Urinary bladder (tissue), 4 donors: ENCODE data around the gene ELN. TPM values are rescaled to one million over a fixed set of nuclear protein-coding genes. Genes with fewer than 3 reads are reported as not detected.

Experiments
- DNase-seq: peaks from one replicate; pipeline ENCODE4 v3.0.0-alpha.2; 2015; ENCODE audit errors: extremely low spot score
- H3K27ac ChIP-seq: one replicate; pipeline ENCODE4 v1.5.1; 2013; ENCODE audit warnings: low read depth, mild to moderate bottlenecking, moderate library complexity
- H3K36me3 ChIP-seq: one replicate; pipeline ENCODE4 v1.6.1; 2013; ENCODE audit warnings: mild to moderate bottlenecking, moderate library complexity; ENCODE audit not compliant: insufficient read depth
- H3K4me1 ChIP-seq: one replicate; pipeline ENCODE4 v1.6.1; 2013; ENCODE audit warnings: mild to moderate bottlenecking, moderate library complexity; ENCODE audit not compliant: insufficient read depth
- H3K4me3 ChIP-seq: one replicate; pipeline ENCODE4 v1.5.1; 2013; ENCODE audit warnings: low read depth, low read length
- WGBS: extraction: QIAGEN DNeasy Blood & Tissue Kit; methylation state at CpG from one replicate; pipeline ENCODE4 v1.1.7; 2013; 5-methylcytosine and 5-hydroxymethylcytosine counted together
- polyA plus RNA-seq: library from polyadenylated mRNA; stranded (reverse); fragments of 200-250 nt; gene quantifications from one replicate; pipeline ENCODE4 v1.2.3, GENCODE V29; 2013
- total RNA-seq: library from RNA; depleted of rRNA; stranded (reverse); fragments of >200 nt; gene quantifications from one replicate; pipeline ENCODE4 v1.2.3, GENCODE V29; 2014
- donor health status: healthy with polysubstance abuse.
- donor health status: healthy.

Gene ELN
- total and polyA plus RNA-seq, 2 donors = 191 to 483 TPM

DNA sequence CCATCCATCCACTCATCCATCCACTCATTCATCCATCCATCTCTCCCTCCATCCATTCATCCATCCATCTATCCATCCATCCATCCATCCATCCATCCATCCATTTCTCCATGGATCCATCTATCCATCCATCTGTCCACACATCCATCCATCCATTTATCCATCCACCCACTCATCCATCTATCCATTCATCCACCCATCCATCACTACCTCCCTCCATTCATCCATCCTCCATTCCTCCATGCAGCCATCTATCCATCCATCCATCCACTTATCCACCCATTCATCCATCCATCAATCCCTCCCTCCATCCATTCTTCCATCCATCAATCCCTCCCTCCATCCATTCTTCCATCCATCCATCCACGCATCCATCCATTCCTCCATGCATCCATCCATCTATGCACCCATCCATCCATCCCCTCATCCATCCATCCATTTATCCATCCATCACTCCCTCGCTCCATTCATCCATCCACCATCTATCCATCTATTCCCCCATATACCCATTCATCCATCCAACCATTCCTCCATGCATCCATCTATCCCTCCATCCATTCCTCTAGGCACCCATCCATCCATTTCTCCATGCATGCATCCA lies 21.1 kb downstream of the ELN start:
- DNase-seq = no peak
- Histone ChIP-seq H3K4me1 (no peaks in the 10 kb centered on the region), H3K27ac (no peak overlapping the region), H3K4me3 (no peak overlapping the region), H3K36me3 (no peaks in the 10 kb centered on the region)
- 100% methylated on average over 2 of the region's 2 CpGs for WGBS

DNA sequence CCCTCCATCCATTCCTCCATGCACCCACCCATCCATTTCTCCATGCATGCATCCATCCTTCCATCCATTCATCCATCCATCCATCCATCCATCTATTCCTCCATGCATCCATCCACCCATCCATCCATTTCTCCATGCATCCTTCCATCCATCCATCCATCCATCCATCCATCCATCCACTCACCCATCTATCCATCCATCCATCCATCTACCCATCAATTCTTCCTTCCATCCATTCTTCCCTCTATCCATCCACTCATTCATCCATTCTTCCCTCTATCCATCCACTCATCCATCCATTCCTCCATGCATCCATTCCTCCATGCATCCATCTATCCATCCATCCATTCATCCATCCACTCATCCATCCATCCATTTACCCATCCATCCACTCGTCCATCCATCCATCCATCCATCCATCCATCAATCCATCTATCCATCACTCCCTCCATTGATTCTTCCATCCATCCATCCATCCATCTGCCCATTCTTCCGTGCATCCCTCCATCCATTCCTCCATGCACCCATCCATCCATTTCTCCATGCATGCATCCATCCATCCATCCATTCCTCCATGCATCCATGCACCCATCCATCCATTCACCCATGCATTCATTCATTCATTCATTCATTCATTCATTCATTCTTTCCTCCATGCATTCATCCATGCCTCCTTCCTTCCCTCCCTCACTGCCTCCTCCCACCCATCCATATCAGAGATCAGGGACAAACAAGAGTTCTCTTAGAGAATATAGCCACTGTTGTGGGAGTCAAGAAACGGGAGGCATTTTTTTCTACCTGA lies 22.2 kb downstream of the ELN start:
- Histone ChIP-seq H3K4me1 (no peaks in the 10 kb centered on the region), H3K4me3 (no peak overlapping the region), H3K27ac (no peak overlapping the region), H3K36me3 (no peaks in the 10 kb centered on the region)
- no peak for DNase-seq
- WGBS = 91% methylated on average over 3 of the region's 3 CpGs

- DNase-seq = no peak
- Histone ChIP-seq H3K4me3 (no peak overlapping the region), H3K4me1 (no peaks in the 10 kb centered on the region), H3K36me3 (no peaks in the 10 kb centered on the region), H3K27ac (no peak overlapping the region)
- 50% methylated on average over 10 of the region's 10 CpGs for WGBS
These were observed 23.2 kb downstream of the ELN start for GRCh38 chr7:74051193-74051592.

- WGBS = 70% methylated on average over 16 of the region's 16 CpGs
- no peak for DNase-seq
- Histone ChIP-seq H3K4me3 (no peak overlapping the region), H3K36me3 (no peaks in the 10 kb centered on the region), H3K27ac (no peak overlapping the region), H3K4me1 (no peaks in the 10 kb centered on the region)
These were observed 23.8 kb downstream of the ELN start for GRCh38 chr7:74051629-74052410.

DNA sequence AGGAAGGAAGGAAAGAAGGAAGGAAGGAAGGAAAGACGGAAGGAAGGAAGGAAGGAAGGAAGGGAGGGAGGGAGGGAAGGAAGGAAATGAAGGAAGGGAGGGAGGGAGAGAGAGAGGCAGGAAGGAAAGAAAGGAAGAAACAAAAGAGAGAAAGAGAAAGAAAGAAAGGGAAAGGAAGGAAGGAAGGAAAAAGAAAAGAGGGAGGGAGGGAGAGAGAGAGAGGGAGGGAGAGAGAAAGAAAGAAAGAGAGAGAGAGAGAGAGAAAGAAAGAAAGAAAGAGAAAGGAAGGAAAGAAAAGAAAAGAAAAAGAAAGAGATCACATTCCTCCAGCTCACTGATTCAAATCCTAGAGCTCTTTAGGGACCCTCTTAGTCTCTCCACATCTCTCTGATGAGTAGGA lies 24.7 kb downstream of the ELN start:
- no peak overlapping the region for H3K4me3 ChIP-seq
- no peaks in the 10 kb centered on the region for H3K4me1 ChIP-seq
- DNase-seq = no peak
- no peaks in the 10 kb centered on the region for H3K36me3 ChIP-seq
- no peak overlapping the region for H3K27ac ChIP-seq
- WGBS = 92% methylated on average over 1 of the region's 1 CpG

DNA sequence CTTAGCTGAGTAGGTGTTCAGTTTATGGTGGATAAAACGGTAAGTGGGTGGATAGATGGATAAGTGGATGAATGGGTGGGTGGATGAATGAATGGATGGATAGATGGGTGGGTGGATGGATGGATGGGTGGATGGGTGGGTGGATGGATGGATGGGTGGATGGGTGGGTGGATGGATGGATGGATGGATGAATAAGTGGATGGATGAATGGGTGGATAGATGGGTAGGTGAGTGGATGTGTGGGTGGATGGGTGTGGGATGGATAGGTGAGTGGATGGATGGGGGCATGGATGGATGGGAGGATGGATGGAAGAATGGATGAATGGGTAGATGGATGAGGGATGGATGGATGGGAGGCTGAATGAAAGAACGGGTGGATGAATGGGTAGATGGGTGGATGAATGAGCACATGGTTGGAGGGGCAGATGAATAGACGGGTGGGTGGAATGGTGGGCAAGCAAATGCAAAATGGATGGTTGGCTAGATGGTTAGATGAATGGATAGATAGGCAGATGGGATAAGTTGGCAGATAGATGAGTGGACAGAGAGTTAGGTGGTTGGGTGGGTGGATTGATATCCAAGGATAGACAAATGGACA lies 25.7 kb downstream of the ELN start:
- Histone ChIP-seq H3K4me3 (no peak overlapping the region), H3K36me3 (no peaks in the 10 kb centered on the region)
- WGBS = 96% methylated on average over 3 of the region's 3 CpGs

GRCh38 chr7:74056096-74056915 lies 28.3 kb downstream of the ELN start:
- 88% methylated on average over 26 of the region's 26 CpGs for WGBS
- Histone ChIP-seq H3K4me3 (no peak overlapping the region), H3K4me1 (no peaks in the 10 kb centered on the region), H3K36me3 (no peaks in the 10 kb centered on the region), H3K27ac (no peak overlapping the region)
- DNase-seq = no peak

More for the DNA sequence above, 25.7 kb downstream of the ELN start:
- Histone ChIP-seq H3K27ac (no peak overlapping the region), H3K4me1 (no peaks in the 10 kb centered on the region)
- DNase-seq = no peak

DNA sequence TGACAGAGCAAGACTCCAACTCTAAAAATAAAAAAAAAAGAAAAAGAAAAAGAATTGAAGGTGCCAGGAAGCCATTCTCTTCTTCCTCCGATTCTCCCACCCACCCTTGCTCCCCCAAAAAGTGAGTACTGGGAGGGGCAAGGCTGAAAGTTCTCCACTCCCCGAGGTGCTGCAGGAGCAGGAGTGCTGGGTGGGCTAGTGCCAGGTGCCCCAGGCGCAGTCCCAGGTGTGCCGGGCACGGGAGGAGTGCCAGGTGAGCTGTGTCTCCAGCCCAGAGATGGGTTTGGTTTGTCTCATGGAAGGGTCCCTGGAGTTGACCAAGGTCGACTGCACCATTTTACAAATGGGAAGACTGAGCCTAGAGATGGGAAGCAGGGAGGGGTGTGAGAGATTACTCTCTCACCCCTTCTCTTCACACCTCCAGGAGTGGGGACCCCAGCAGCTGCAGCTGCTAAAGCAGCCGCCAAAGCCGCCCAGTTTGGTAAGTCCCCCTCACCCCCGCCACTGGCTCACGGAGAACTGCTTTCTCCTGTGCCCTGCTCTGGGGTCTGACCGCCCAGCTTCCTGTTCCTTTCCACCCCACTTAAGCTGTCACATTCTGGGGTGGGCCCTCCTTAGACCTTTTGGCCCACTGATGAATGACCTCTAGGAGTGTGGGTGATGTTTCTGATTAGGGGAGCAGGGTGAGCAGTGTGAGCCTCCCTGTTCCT lies 29.4 kb downstream of the ELN start:
- no peaks in the 10 kb centered on the region for H3K36me3 ChIP-seq
- no peak overlapping the region for H3K4me3 ChIP-seq
- DNase-seq = no peak
- 88% methylated on average over 11 of the region's 11 CpGs for WGBS
- no peak overlapping the region for H3K27ac ChIP-seq
- no peaks in the 10 kb centered on the region for H3K4me1 ChIP-seq

- DNase-seq = no peak
- Histone ChIP-seq H3K36me3 (no peaks in the 10 kb centered on the region), H3K4me1 (no peaks in the 10 kb centered on the region), H3K27ac (no peak overlapping the region), H3K4me3 (no peak overlapping the region)
- 89% methylated on average over 1 of the region's 1 CpG for WGBS
These were observed 30.0 kb downstream of the ELN start for GRCh38 chr7:74057987-74058386.

DNA sequence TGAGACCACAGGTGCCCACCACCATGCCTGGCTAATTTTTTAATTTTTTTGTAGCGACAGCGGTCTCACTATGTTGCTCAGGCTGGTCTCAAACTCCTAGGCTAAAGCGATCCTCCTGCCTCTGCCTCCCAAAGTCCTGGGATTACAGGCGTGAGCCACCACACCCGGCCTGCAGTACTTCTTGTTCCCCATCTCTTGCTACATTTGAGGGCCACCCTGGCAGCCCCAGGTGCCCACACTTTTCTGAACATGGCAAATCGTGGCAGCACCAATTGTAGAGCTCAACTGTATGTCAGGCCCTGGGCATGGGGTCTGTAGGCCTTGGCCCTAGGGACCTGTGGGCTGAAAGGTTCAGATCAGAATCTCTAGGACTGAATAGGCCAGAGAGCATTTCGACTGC lies 30.5 kb downstream of the ELN start:
- Histone ChIP-seq H3K36me3 (no peaks in the 10 kb centered on the region), H3K4me1 (no peaks in the 10 kb centered on the region), H3K4me3 (no peak overlapping the region), H3K27ac (no peak overlapping the region)
- 95% methylated on average over 7 of the region's 7 CpGs for WGBS
- DNase-seq = no peak

- 83% methylated on average over 2 of the region's 2 CpGs for WGBS
- Histone ChIP-seq H3K4me1 (no peaks in the 10 kb centered on the region), H3K27ac (no peak overlapping the region), H3K4me3 (no peak overlapping the region), H3K36me3 (no peaks in the 10 kb centered on the region)
- no peak for DNase-seq
These were observed 31.1 kb downstream of the ELN start for GRCh38 chr7:74059037-74059436.

DNA sequence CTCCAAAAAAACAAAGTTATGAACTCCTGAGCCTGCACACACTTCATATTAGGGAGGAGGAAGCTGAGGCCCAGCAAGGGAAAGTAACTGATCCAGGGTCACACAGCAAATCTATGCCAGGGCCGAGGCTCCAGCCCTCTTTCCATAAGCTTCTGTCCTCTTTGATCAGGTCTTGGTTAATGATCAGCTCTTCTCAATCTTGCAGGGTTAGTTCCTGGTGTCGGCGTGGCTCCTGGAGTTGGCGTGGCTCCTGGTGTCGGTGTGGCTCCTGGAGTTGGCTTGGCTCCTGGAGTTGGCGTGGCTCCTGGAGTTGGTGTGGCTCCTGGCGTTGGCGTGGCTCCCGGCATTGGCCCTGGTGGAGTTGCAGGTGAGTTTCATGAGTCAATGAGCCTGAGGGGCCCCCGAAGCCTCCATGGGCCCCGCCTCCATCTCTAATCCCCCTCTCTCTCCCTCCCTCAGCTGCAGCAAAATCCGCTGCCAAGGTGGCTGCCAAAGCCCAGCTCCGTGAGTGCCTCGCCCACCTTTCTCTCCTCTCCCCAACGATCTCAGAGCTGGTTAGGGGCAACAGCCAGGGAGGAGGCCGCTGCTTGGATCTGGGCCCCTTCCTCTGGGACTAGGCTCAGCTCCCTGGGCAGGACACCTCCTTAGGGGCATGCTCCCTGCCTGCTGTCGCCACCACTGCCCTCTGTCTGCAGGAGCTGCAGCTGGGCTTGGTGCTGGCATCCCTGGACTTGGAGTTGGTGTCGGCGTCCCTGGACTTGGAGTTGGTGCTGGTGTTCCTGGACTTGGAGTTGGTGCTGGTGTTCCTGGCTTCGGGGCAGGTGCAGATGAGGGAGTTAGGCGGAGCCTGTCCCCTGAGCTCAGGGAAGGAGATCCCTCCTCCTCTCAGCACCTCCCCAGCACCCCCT lies 32.0 kb downstream of the ELN start:
- no peak for DNase-seq
- Histone ChIP-seq H3K4me1 (no peaks in the 10 kb centered on the region), H3K36me3 (no peaks in the 10 kb centered on the region), H3K4me3 (no peak overlapping the region), H3K27ac (no peak overlapping the region)
- whole genome bisulfite sequencing = 70% methylated on average over 21 of the region's 21 CpGs
